Mesendoderm (in vitro differentiated cells): Measurements from ENCODE around the gene ARHGEF17.

ENCODE experiments used
- DNase-seq: peaks from one replicate; pipeline ENCODE4 v3.0.0; 2013
- H2AK5ac ChIP-seq: 2 replicates; pipeline ENCODE4 v1.6.1; 2013; ENCODE audit warnings: low read length, inconsistent platforms
- H2BK120ac ChIP-seq: 2 replicates; pipeline ENCODE4 v1.6.1; 2013; ENCODE audit warnings: low read depth, mild to moderate bottlenecking, low read length, moderate library complexity, mixed read lengths
- H2BK15ac ChIP-seq: replicated peaks from 2 replicates; pipeline ENCODE4 v1.6.1; 2013; ENCODE audit warnings: low read depth, mild to moderate bottlenecking, moderate library complexity
- H2BK5ac ChIP-seq: 2 replicates; pipeline ENCODE4 v1.6.1; 2013; ENCODE audit warnings: low read length, inconsistent platforms
- H3K18ac ChIP-seq: 2 replicates; pipeline ENCODE4 v1.6.1; 2013; ENCODE audit warnings: mild to moderate bottlenecking, low read length, mixed read lengths
- H3K23ac ChIP-seq: one replicate; pipeline ENCODE4 v1.6.1; 2013; ENCODE audit warnings: low read length
- H3K27ac ChIP-seq: 2 replicates; pipeline ENCODE4 v1.5.1; 2013; ENCODE audit warnings: low read depth, mild to moderate bottlenecking, inconsistent platforms, low read length, moderate library complexity
- H3K27me3 ChIP-seq: 2 replicates; pipeline ENCODE4 v1.6.1; 2013; ENCODE audit warnings: low read length, control low read depth, mild to moderate bottlenecking, inconsistent platforms; ENCODE audit not compliant: insufficient read depth, poor library complexity
- H3K36me3 ChIP-seq: 2 replicates; pipeline ENCODE4 v1.6.1; 2013; ENCODE audit warnings: low read length, inconsistent platforms; ENCODE audit not compliant: control insufficient read depth, insufficient read depth
- H3K4ac ChIP-seq: one replicate; pipeline ENCODE4 v1.6.1; 2013; ENCODE audit warnings: low read depth, mild to moderate bottlenecking, low read length, moderate library complexity
- H3K4me1 ChIP-seq: 2 replicates; pipeline ENCODE4 v1.6.1; 2013; ENCODE audit warnings: low read depth, low read length, inconsistent platforms; ENCODE audit not compliant: control insufficient read depth
- H3K4me2 ChIP-seq: 2 replicates; pipeline ENCODE4 v1.6.1; 2013; ENCODE audit warnings: low read length
- H3K4me3 ChIP-seq: 2 replicates; pipeline ENCODE4 v1.5.1; 2013; ENCODE audit warnings: mild to moderate bottlenecking, low read length
- H3K56ac ChIP-seq: one replicate; pipeline ENCODE4 v1.6.1; 2013; ENCODE audit warnings: low read length
- H3K79me1 ChIP-seq: 2 replicates; pipeline ENCODE4 v1.6.1; 2013; ENCODE audit warnings: low read length, inconsistent platforms
- H3K79me2 ChIP-seq: 2 replicates; pipeline ENCODE4 v1.6.1; 2013; ENCODE audit warnings: mild to moderate bottlenecking, low read length; ENCODE audit not compliant: control insufficient read depth, insufficient read depth
- H3K9ac ChIP-seq: 2 replicates; pipeline ENCODE4 v1.6.1; 2013; ENCODE audit warnings: low read length, inconsistent platforms
- H4K5ac ChIP-seq: one replicate; pipeline ENCODE4 v1.6.1; 2013; ENCODE audit warnings: low read length
- H4K8ac ChIP-seq: one replicate; pipeline ENCODE4 v1.6.1; 2013; ENCODE audit warnings: low read depth, mild to moderate bottlenecking, control low read depth, low read length, moderate library complexity
- WGBS: extraction: QIAGEN DNeasy Blood & Tissue Kit; methylation state at CpG from one replicate; pipeline ENCODE4 v1.1.7; 2013; ENCODE audit warnings: low lambda C conversion rate, missing lambda C conversion rate; ENCODE audit not compliant: insufficient coverage; ENCODE audit errors: extremely low coverage; 5-methylcytosine and 5-hydroxymethylcytosine counted together

The ARHGEF17 gene

GRCh38 chr11:73415854-73416615 lies 108.0 kb downstream of the ARHGEF17 start:
- Histone ChIP-seq H3K4me3 (no peak overlapping the region), H4K8ac (no peak overlapping the region), H3K4me1 (no peaks in the 10 kb centered on the region), H3K79me1 (no peaks in the 10 kb centered on the region), H2BK5ac (no peak overlapping the region), H3K56ac (no peak overlapping the region), H3K18ac (no peak overlapping the region), H3K27me3 (no peaks in the 10 kb centered on the region), H3K36me3 (no peaks in the 10 kb centered on the region), H3K27ac (no peak overlapping the region), H2AK5ac (no peak overlapping the region), H2BK15ac (no peak overlapping the region), H3K23ac (no peak overlapping the region), H4K5ac (no peak overlapping the region), H3K79me2 (no peaks in the 10 kb centered on the region), H3K4me2 (no peak overlapping the region), H3K4ac (no peak overlapping the region), H2BK120ac (no peak overlapping the region), H3K9ac (no peak overlapping the region)
- no peak for DNase-seq
- no CpG with 5 or more reads among the region's 4 CpGs for WGBS

GRCh38 chr11:73416786-73417185 lies 108.7 kb downstream of the ARHGEF17 start:
- no CpG with 5 or more reads among the region's 2 CpGs for WGBS
- Histone ChIP-seq H2BK120ac (no peak overlapping the region), H3K56ac (no peak overlapping the region), H3K23ac (no peak overlapping the region), H3K79me2 (no peaks in the 10 kb centered on the region), H3K36me3 (no peaks in the 10 kb centered on the region), H3K4ac (no peak overlapping the region), H3K27me3 (no peaks in the 10 kb centered on the region), H4K8ac (no peak overlapping the region), H4K5ac (no peak overlapping the region), H3K4me3 (no peak overlapping the region), H2BK5ac (no peak overlapping the region), H3K27ac (no peak overlapping the region), H3K79me1 (no peaks in the 10 kb centered on the region), H2BK15ac (no peak overlapping the region), H3K4me1 (peaks cover 3% of the 10 kb centered on the region), H2AK5ac (no peak overlapping the region), H3K9ac (no peak overlapping the region), H3K4me2 (no peak overlapping the region), H3K18ac (no peak overlapping the region)
- DNase-seq: no peak
